GM12878 (cell line): ENCODE data around the gene CYP2U1. TPM values are rescaled to one million over a fixed set of nuclear protein-coding genes. Genes with fewer than 3 reads are reported as not detected.
A peak's percentile ranks its signal among the peaks of the same experiment; 100 is the strongest.

Experiments
- ATAC-seq: fragments of 200-7000 bp; cut with Tn5 transposase; 3 replicates; pipeline ENCODE4 v1.9.1; 2020; ENCODE audit warnings: mild to moderate bottlenecking, moderate library complexity
- BruUV-seq: library from RNA; stranded (reverse); fragments of 400-500 nt; replicated peaks from 2 replicates; lab custom pipeline; 2021; lab: Mats Ljungman, UMichigan
- CTCF ChIA-PET: fragments of 300-600 bp; sonication (Branson Sonifier 250); formaldehyde crosslinking; extraction: SDS; loops from one replicate; lab custom pipeline; 2021; ENCODE audit warnings: inconsistent platforms; lab: Yijun Ruan, JAX
- POLR2A ChIA-PET: fragments of 350-600 bp; formaldehyde crosslinking; extraction: SDS; loops from one replicate; lab custom pipeline; 2021; ENCODE audit warnings: inconsistent platforms; lab: Charles Lee
- RAD21 ChIA-PET: fragments of 300-600 bp; sonication (Branson Sonifier 250); formaldehyde crosslinking; loops from one replicate; lab custom pipeline; 2023; ENCODE audit warnings: antibody characterized with exemption; ENCODE audit not compliant: unreplicated experiment; lab: Charles Lee
- SMC1A ChIA-PET: fragments of 300-600 bp; sonication (Branson Sonifier 250); formaldehyde crosslinking; loops from one replicate; lab custom pipeline; 2023; ENCODE audit not compliant: unreplicated experiment, uncharacterized antibody; lab: Charles Lee
- DNase-seq: peaks from one replicate; pipeline ENCODE4 v3.0.0-alpha.2; 2011; ENCODE audit warnings: low read depth, low spot score
- FAIRE-seq: peaks from 3 replicates; lab custom pipeline; 2011; peaks lifted over from hg19 to GRCh38; lab: Jason Lieb, UNC
- H2AFZ ChIP-seq: 2 replicates; pipeline ENCODE4 v1.6.0; 2011; ENCODE audit warnings: low read depth, low read length, control low read depth; ENCODE audit not compliant: control insufficient read depth
- H3K27ac ChIP-seq: 2 replicates; pipeline ENCODE4 v1.5.1; 2011; ENCODE audit warnings: control low read depth; ENCODE audit not compliant: control insufficient read depth, insufficient read depth
- H3K27me3 ChIP-seq, 2 experiments: replicated peaks in 1 of 2; 2 replicates each; pipeline versions ENCODE4 v1.6.0 to v1.6.1; 2011; ENCODE audit warnings: low read length in 1 of 2; ENCODE audit not compliant: control insufficient read depth in 2 of 2, insufficient read depth in 2 of 2
- H3K36me3 ChIP-seq, 2 experiments: 2 replicates each; pipeline ENCODE4 v1.5.1; 2011; ENCODE audit warnings: low read length in 1 of 2; ENCODE audit not compliant: control insufficient read depth in 2 of 2, insufficient read depth in 2 of 2
- H3K4me1 ChIP-seq: 2 replicates; pipeline ENCODE4 v1.6.1; 2011; ENCODE audit warnings: mild to moderate bottlenecking, low read length, moderate library complexity, mixed read lengths; ENCODE audit not compliant: control insufficient read depth, insufficient read depth
- H3K4me2 ChIP-seq: 2 replicates; pipeline ENCODE4 v1.6.0; 2011; ENCODE audit warnings: control low read depth; ENCODE audit not compliant: control insufficient read depth, insufficient read depth
- H3K4me3 ChIP-seq: fragments of 200-600 bp; sonication (generic); 2 replicates; pipeline ENCODE4 v1.5.1; 2016
- H3K79me2 ChIP-seq: 2 replicates; pipeline ENCODE4 v1.6.0; 2011; ENCODE audit warnings: low read length; ENCODE audit not compliant: control insufficient read depth, insufficient read depth
- H3K9ac ChIP-seq: 2 replicates; pipeline ENCODE4 v1.8.0; 2011; ENCODE audit warnings: low read length, control low read depth, mixed read lengths; ENCODE audit not compliant: control insufficient read depth, insufficient read depth
- H3K9me3 ChIP-seq: replicated peaks from 3 replicates; pipeline ENCODE4 v1.5.1; 2011; ENCODE audit warnings: mild to moderate bottlenecking, low read length; ENCODE audit not compliant: control insufficient read depth, insufficient read depth
- H4K20me1 ChIP-seq: 2 replicates; pipeline ENCODE4 v1.6.0; 2011; ENCODE audit not compliant: control insufficient read depth, insufficient read depth
- BCL11A ChIP-seq: IDR thresholded peaks from 2 replicates; pipeline ENCODE4 v1.6.1; 2011; ENCODE audit warnings: low read depth, low read length
- ESRRA ChIP-seq: IDR thresholded peaks from 2 replicates; pipeline ENCODE4 v1.6.1; 2012; ENCODE audit warnings: mild to moderate bottlenecking, low read length, improper control_type of control experiment
- GATAD2B ChIP-seq: fragments of 450-650 bp; conservative IDR thresholded peaks from 2 replicates; pipeline ENCODE4 v1.6.1; 2017; ENCODE audit warnings: low read depth, mild to moderate bottlenecking, moderate library complexity
- HCFC1 ChIP-seq: fragments of 150-350 bp; IDR thresholded peaks from 2 replicates; pipeline ENCODE4 v1.6.1; 2014; ENCODE audit warnings: low read length
- JUND ChIP-seq: IDR thresholded peaks from 2 replicates; pipeline ENCODE4 v1.6.1; 2012; ENCODE audit warnings: low read depth, mild to moderate bottlenecking, low read length, improper control_type of control experiment, moderate library complexity
- MYB ChIP-seq: fragments of 150-350 bp; IDR thresholded peaks from 2 replicates; pipeline ENCODE4 v1.6.1; 2014; ENCODE audit warnings: mild to moderate bottlenecking, low read depth, low read length, borderline replicate concordance
- NFYB ChIP-seq: IDR thresholded peaks from 2 replicates; pipeline ENCODE4 v1.6.1; 2011; ENCODE audit warnings: low read depth, mild to moderate bottlenecking, low read length, improper control_type of control experiment, moderate library complexity; ENCODE audit not compliant: insufficient read depth
- PML ChIP-seq: IDR thresholded peaks from 2 replicates; pipeline ENCODE4 v1.6.1; 2012; ENCODE audit warnings: low read length, inconsistent platforms
- RUNX3 ChIP-seq: IDR thresholded peaks from 2 replicates; pipeline ENCODE4 v1.6.1; 2012; ENCODE audit warnings: low read length, inconsistent platforms
- SMARCA5 ChIP-seq: fragments of 450-650 bp; IDR thresholded peaks from 2 replicates; pipeline ENCODE4 v1.6.1; 2017; ENCODE audit warnings: mild to moderate bottlenecking
- SMC3 ChIP-seq: IDR thresholded peaks from 2 replicates; pipeline ENCODE4 v1.6.1; 2011; ENCODE audit warnings: low read length, improper control_type of control experiment, borderline replicate concordance
- STAT3 ChIP-seq: IDR thresholded peaks from 2 replicates; pipeline ENCODE4 v1.6.1; 2011; ENCODE audit warnings: low read depth, low read length, improper control_type of control experiment
- TARDBP ChIP-seq: IDR thresholded peaks from 2 replicates; pipeline ENCODE4 v1.6.1; 2016; ENCODE audit warnings: borderline replicate concordance
- YY1 ChIP-seq: IDR thresholded peaks from 2 replicates; pipeline ENCODE4 v1.6.1; 2011; ENCODE audit warnings: low read depth, mild to moderate bottlenecking, low read length
- ZBED1 ChIP-seq: IDR thresholded peaks from 2 replicates; pipeline ENCODE4 v1.6.1; 2016; ENCODE audit warnings: borderline replicate concordance
- WGBS: methylation state at CpG from one replicate; pipeline ENCODE4 v1.1.6; 2016; ENCODE audit warnings: low lambda C conversion rate; ENCODE audit not compliant: insufficient replicate concordance, insufficient coverage; ENCODE audit errors: missing lambda C conversion rate; 5-methylcytosine and 5-hydroxymethylcytosine counted together
- in situ Hi-C: fragments of 300-500 bp; cut with MboI; formaldehyde crosslinking; loops from 9 replicates; pipeline ENCODE4 v1.14.3; 2018; ENCODE audit warnings: mixed read lengths
- intact Hi-C: fragments of 100-400 bp; cut with micrococcal nuclease; formaldehyde crosslinking; loops from one replicate; pipeline ENCODE4 v1.14.2; 2022; ENCODE audit not compliant: unreplicated experiment
- polyA plus RNA-seq, 11 experiments: library from polyadenylated mRNA; depleted of rRNA in 4 of 11; unstranded in 6 of 11; stranded (reverse) in 5 of 11; fragments of >200 nt; fragmentation: Nextera tagmentation in 4 of 11; fragmentation: Illumina TruSeq in 1 of 11; extraction: Ambion mirVana in 4 of 11; extraction: Trizol in 1 of 11; gene quantifications; 1 replicate in 1 of 11; 2 replicates in 10 of 11; pipeline versions ENCODE4 v1.2.1 to v1.2.3, GENCODE V29; 2011 to 2016; ENCODE audit warnings: inconsistent platforms in 2 of 11, missing spikeins in 2 of 11, low read depth in 1 of 11
- total RNA-seq, 4 experiments: library from RNA; depleted of rRNA in 3 of 4; stranded (reverse); fragments of >200 nt in 3 of 4; fragmentation: Illumina TruSeq in 1 of 4; extraction: Trizol in 1 of 4; gene quantifications; 2 replicates each; pipeline versions ENCODE4 v1.2.1 to v1.2.3, GENCODE V29; 2013 to 2021
- TF ChIP-seq, protein P1 (sequence below): fragments of 450-650 bp; IDR thresholded peaks from 2 replicates; pipeline ENCODE4 v1.6.1; 2017; ENCODE audit warnings: mild to moderate bottlenecking, moderate library complexity
- TF ChIP-seq, protein P2 (sequence below): IDR thresholded peaks from 2 replicates; pipeline ENCODE4 v1.6.1; 2011; ENCODE audit warnings: borderline replicate concordance, low read depth, mild to moderate bottlenecking, moderate library complexity, mixed read lengths, low read length; ENCODE audit not compliant: insufficient read depth; ENCODE audit errors: extremely low read length

Gene CYP2U1
- total and polyA plus RNA-seq, 10 of the 15 experiments (the other 5 are each of a cell fraction or from before 2014, with no cell fraction given), result 0.41 to 3.4 (median 2.9) TPM

DNA sequence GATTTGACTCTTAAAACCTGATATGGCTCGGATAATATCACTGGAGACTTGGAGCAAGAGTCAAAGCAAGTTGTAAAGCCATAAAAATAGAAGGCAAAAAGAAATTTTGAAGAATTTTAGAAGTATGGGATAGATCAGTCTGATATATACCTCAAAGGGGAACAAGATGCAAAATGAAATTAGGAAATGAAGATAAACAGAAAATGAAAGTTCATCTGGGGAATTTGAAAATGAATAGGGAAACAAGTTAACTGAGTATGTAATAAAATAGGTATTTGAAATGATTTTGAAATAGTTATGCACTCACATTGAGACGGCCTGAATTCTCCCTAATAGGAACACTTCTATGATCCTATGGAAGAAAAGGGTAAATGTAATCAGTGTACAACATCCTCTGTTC, 5.7 kb downstream of the CYP2U1 start:
- peak overlapping the region; percentile 14; the same call in 1 of the 2 replicates for H3K9ac ChIP-seq
- POLR2A ChIA-PET, result no interaction called here
- TF ChIP-seq PML (no peak), SMARCA5 (no peak), HCFC1 (no peak), MYB (no peak), ESRRA (no peak), NFYB (no peak), GATAD2B (no peak), BCL11A (no peak), STAT3 (no peak), ZBED1 (no peak), JUND (no peak), RUNX3 (no peak), TARDBP (no peak), YY1 (no peak), SMC3 (no peak)
- TF ChIP-seq, protein P1, sequence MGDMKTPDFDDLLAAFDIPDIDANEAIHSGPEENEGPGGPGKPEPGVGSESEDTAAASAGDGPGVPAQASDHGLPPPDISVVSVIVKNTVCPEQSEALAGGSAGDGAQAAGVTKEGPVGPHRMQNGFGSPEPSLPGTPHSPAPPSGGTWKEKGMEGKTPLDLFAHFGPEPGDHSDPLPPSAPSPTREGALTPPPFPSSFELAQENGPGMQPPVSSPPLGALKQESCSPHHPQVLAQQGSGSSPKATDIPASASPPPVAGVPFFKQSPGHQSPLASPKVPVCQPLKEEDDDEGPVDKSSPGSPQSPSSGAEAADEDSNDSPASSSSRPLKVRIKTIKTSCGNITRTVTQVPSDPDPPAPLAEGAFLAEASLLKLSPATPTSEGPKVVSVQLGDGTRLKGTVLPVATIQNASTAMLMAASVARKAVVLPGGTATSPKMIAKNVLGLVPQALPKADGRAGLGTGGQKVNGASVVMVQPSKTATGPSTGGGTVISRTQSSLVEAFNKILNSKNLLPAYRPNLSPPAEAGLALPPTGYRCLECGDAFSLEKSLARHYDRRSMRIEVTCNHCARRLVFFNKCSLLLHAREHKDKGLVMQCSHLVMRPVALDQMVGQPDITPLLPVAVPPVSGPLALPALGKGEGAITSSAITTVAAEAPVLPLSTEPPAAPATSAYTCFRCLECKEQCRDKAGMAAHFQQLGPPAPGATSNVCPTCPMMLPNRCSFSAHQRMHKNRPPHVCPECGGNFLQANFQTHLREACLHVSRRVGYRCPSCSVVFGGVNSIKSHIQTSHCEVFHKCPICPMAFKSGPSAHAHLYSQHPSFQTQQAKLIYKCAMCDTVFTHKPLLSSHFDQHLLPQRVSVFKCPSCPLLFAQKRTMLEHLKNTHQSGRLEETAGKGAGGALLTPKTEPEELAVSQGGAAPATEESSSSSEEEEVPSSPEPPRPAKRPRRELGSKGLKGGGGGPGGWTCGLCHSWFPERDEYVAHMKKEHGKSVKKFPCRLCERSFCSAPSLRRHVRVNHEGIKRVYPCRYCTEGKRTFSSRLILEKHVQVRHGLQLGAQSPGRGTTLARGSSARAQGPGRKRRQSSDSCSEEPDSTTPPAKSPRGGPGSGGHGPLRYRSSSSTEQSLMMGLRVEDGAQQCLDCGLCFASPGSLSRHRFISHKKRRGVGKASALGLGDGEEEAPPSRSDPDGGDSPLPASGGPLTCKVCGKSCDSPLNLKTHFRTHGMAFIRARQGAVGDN, result no peak
- TF ChIP-seq, protein P2, sequence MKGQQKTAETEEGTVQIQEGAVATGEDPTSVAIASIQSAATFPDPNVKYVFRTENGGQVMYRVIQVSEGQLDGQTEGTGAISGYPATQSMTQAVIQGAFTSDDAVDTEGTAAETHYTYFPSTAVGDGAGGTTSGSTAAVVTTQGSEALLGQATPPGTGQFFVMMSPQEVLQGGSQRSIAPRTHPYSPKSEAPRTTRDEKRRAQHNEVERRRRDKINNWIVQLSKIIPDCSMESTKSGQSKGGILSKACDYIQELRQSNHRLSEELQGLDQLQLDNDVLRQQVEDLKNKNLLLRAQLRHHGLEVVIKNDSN, result no peak
- WGBS, result 0% methylated on average over 2 of the region's 2 CpGs
- CTCF ChIA-PET, result interaction anchor here (0.7 kb wide), 1 partner anchor 169 kb away, joined by 3 read pairs; no protein-coding TSS in a partner anchor
- no TSS peak for BruUV-seq
- H3K36me3 ChIP-seq, result no peaks in the 10 kb centered on the region
- no peak for FAIRE-seq
- no peaks in the 10 kb centered on the region for H3K9me3 ChIP-seq
- no peaks in the 10 kb centered on the region for H4K20me1 ChIP-seq
- intact Hi-C loops, result no loop called here
- no peak for DNase-seq
- H3K4me1 ChIP-seq, result peaks cover 1% of the 10 kb centered on the region; the same call in 1 of the 2 replicates
- RAD21 ChIA-PET, result no interaction called here
- peak overlapping the region; percentile 54 for H3K4me2 ChIP-seq
- ATAC-seq, result no peak; the same call in 1 of the 3 replicates
- peaks cover 0 to under 1% of the 10 kb centered on the region in 2 experiments; a peak in 1 of 4 replicates for H3K27me3 ChIP-seq
- no peak overlapping the region for H3K4me3 ChIP-seq
- SMC1A ChIA-PET, result no interaction called here
- H3K27ac ChIP-seq, result no peak overlapping the region
- H3K79me2 ChIP-seq, result no peaks in the 10 kb centered on the region
- in situ Hi-C loops, result no loop called here
- H2AFZ ChIP-seq, result peak overlapping the region; percentile 80
